Measurements from ENCODE around the gene PLPP7. TPM values are rescaled to one million over a fixed set of nuclear protein-coding genes. Genes with fewer than 3 reads are reported as not detected.
A peak's percentile ranks its signal among the peaks of the same experiment; 100 is the strongest.

The PLPP7 gene
- total RNA-seq, 1 donor, result 16.3 TPM

GRCh38 chr9:131320031-131320685 lies 30.6 kb downstream of the PLPP7 start:
- DNase-seq (ENCODE audit: insufficient read length, low spot score, missing footprints), result peak; percentile 71
- TF ChIP-seq CTCF (IDR thresholded peaks at IDR 0.05; ENCODE audit: extremely low read depth, low read depth, low read length), result no peak

DNA sequence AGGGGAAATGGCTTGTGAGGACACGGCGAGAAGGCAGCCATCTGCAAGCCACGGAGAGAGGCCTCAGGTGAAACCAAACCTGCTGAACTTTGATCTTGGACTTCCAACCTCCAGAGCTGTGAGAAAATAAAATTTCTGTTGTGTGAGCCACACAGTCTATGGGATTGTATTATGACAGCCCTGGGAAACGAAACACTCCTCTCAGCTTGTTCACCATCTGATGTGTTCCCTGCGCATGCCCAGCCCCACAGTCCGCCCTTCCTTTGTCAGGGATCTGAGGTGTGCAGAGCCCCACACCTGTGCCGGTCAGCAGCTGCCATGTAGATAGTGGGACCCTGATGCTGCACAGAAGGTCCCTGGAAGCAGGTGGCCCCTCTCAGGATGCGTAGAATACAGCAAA lies 34.1 kb downstream of the PLPP7 start:
- no peak overlapping the region for H2AFZ ChIP-seq (ENCODE audit: low read length)
- no peak overlapping the region for H3K4me3 ChIP-seq (ENCODE audit: insufficient read depth, low read length)
- H3K36me3 ChIP-seq (ENCODE audit: insufficient read depth, low read length), result no peaks in the 10 kb centered on the region
- H3K4me1 ChIP-seq (ENCODE audit: insufficient read depth, low read length), result no peaks in the 10 kb centered on the region
- no peaks in the 10 kb centered on the region for H4K20me1 ChIP-seq (ENCODE audit: insufficient read depth, low read length)
- DNase-seq (ENCODE audit: insufficient read length, low spot score, missing footprints), result no peak
- H3K9me3 ChIP-seq (ENCODE audit: low read depth, low read length), result no peaks in the 10 kb centered on the region
- no peak for TF ChIP-seq CTCF (IDR thresholded peaks at IDR 0.05; ENCODE audit: extremely low read depth, low read depth, low read length)
- H3K27ac ChIP-seq (ENCODE audit: low read depth, low read length), result no peak overlapping the region
- no peak overlapping the region for H3K4me2 ChIP-seq (ENCODE audit: insufficient read depth, low read length)
- peaks cover under 1% of the 10 kb centered on the region for H3K27me3 ChIP-seq (ENCODE audit: insufficient read depth, low read length)
- H3K79me2 ChIP-seq (ENCODE audit: insufficient read depth, low read length), result no peaks in the 10 kb centered on the region

More at GRCh38 chr9:131320031-131320685, 30.6 kb downstream of the PLPP7 start:
- H3K4me2 ChIP-seq (ENCODE audit: insufficient read depth, low read length), result no peak overlapping the region
- H3K79me2 ChIP-seq (ENCODE audit: insufficient read depth, low read length), result no peaks in the 10 kb centered on the region
- no peaks in the 10 kb centered on the region for H4K20me1 ChIP-seq (ENCODE audit: insufficient read depth, low read length)
- H3K27me3 ChIP-seq (ENCODE audit: insufficient read depth, low read length), result peaks cover 3% of the 10 kb centered on the region
- H3K27ac ChIP-seq (ENCODE audit: low read depth, low read length), result no peak overlapping the region
- H2AFZ ChIP-seq (ENCODE audit: low read length), result no peak overlapping the region
- H3K4me3 ChIP-seq (ENCODE audit: insufficient read depth, low read length), result no peak overlapping the region
- H3K36me3 ChIP-seq (ENCODE audit: insufficient read depth, low read length), result no peaks in the 10 kb centered on the region
- H3K9me3 ChIP-seq (ENCODE audit: low read depth, low read length), result no peaks in the 10 kb centered on the region
- H3K4me1 ChIP-seq (ENCODE audit: insufficient read depth, low read length), result no peaks in the 10 kb centered on the region

DNA sequence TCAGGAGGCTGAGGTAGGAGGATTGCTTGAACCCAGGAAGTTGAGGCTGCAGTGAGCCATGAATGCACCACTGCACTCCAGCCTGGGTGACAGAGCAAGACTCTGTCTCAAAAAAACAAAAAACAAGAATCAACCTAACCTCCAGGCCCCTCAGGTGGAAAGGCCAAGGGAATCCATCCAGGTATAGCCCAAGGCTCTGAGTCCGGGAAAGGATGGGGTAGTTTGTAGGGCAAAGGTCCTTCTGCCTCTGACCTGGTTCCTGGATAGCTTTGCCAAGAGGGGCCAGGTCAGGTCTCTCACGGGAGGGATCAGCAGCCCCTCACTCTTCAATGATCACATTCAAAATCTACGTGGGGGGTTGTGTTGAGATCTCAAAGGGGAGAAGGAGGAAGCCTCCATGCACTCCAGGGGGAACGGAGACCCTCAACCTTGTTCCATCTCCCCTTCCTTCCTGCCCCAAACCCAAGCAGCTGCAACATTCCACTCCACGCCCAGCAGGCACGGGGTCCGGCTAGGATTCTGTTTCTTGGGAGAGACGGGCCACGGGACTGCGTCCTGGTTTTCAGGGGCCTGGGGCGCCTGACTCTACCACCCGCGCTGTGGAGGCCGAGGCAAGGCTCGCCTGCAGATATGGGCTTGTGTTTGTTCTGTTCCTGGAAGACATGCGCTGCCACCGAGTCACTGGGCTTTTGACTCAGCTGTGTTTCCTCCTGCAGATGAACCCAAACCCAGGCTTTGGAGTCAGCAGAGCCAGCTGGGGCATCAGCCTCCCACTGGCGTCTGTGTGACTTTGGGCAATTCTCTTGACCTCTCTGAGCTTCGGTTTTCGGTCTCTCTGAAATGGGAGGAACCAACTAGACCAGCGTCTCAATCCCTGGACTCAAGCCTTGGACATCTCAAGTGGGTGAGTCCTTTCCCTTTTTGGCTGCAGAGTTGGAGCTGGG lies 35.5 kb downstream of the PLPP7 start:
- no peaks in the 10 kb centered on the region for H3K36me3 ChIP-seq (ENCODE audit: insufficient read depth, low read length)
- H3K27me3 ChIP-seq (ENCODE audit: insufficient read depth, low read length), result no peaks in the 10 kb centered on the region
- no peaks in the 10 kb centered on the region for H3K4me1 ChIP-seq (ENCODE audit: insufficient read depth, low read length)
- peak; percentile 87 for DNase-seq (ENCODE audit: insufficient read length, low spot score, missing footprints)
- no peak for TF ChIP-seq CTCF (IDR thresholded peaks at IDR 0.05; ENCODE audit: extremely low read depth, low read depth, low read length)
- no peaks in the 10 kb centered on the region for H3K9me3 ChIP-seq (ENCODE audit: low read depth, low read length)
- H3K4me2 ChIP-seq (ENCODE audit: insufficient read depth, low read length), result no peak overlapping the region
- no peak overlapping the region for H3K4me3 ChIP-seq (ENCODE audit: insufficient read depth, low read length)
- no peak overlapping the region for H2AFZ ChIP-seq (ENCODE audit: low read length)
- no peaks in the 10 kb centered on the region for H4K20me1 ChIP-seq (ENCODE audit: insufficient read depth, low read length)
- no peaks in the 10 kb centered on the region for H3K79me2 ChIP-seq (ENCODE audit: insufficient read depth, low read length)
- no peak overlapping the region for H3K27ac ChIP-seq (ENCODE audit: low read depth, low read length)

- no peak overlapping the region for H3K27ac ChIP-seq (ENCODE audit: low read depth, low read length)
- no peaks in the 10 kb centered on the region for H3K36me3 ChIP-seq (ENCODE audit: insufficient read depth, low read length)
- peak; percentile 52 for DNase-seq (ENCODE audit: insufficient read length, low spot score, missing footprints)
- no peak for TF ChIP-seq CTCF (IDR thresholded peaks at IDR 0.05; ENCODE audit: extremely low read depth, low read depth, low read length)
- H3K9me3 ChIP-seq (ENCODE audit: low read depth, low read length), result no peaks in the 10 kb centered on the region
- no peak overlapping the region for H3K4me2 ChIP-seq (ENCODE audit: insufficient read depth, low read length)
- H3K4me1 ChIP-seq (ENCODE audit: insufficient read depth, low read length), result no peaks in the 10 kb centered on the region
- H3K27me3 ChIP-seq (ENCODE audit: insufficient read depth, low read length), result no peaks in the 10 kb centered on the region
- no peak overlapping the region for H3K4me3 ChIP-seq (ENCODE audit: insufficient read depth, low read length)
- H3K79me2 ChIP-seq (ENCODE audit: insufficient read depth, low read length), result no peaks in the 10 kb centered on the region
- no peak overlapping the region for H2AFZ ChIP-seq (ENCODE audit: low read length)
- H4K20me1 ChIP-seq (ENCODE audit: insufficient read depth, low read length), result no peaks in the 10 kb centered on the region
These were observed 39.7 kb downstream of the PLPP7 start for GRCh38 chr9:131329241-131329641.
